Effector CD4-positive, alpha-beta T cell (primary cell): ENCODE data around the gene P2RY4. TPM values are rescaled to one million over a fixed set of nuclear protein-coding genes. Genes with fewer than 3 reads are reported as not detected.
"Not testable (repeated sequence)": the region's sequence is repeated elsewhere in the genome, so short reads cannot be mapped to it uniquely, and the experiment has no call there.

Experiments used
- DNase-seq: peaks from one replicate; pipeline ENCODE4 v3.0.0-alpha.2; 2020
- total RNA-seq: gene quantifications from one replicate; lab custom pipeline; 2026; lab: John Stamatoyannopoulos, UW

The P2RY4 gene
- total RNA-seq = not detected

DNA sequence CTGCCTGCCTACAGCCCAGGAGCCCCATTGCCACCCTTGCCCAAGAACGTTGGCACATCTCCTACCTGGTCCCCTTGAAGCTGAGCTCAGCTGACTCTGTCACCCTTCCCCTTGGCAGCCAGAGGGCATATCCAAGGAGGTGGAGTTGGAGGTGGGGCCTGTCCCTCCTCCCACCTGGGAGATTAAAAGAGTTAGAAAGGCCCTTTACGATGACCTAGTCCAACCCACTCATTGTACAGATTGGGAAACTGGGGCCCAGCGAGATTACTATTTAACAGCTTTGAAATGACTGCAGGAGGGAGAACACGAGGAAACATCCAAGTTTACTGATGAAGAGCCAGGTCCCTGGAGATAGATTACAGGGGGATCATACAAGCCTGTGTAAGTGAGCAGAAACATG lies at the start of gene P2RY4:
TSS of gene P2RY4 (minus strand) at position 101 of the 400 bp plus-strand sequence. CDS start 580 bp downstream, outside the sequence.
- DNase-seq = no peak

DNA sequence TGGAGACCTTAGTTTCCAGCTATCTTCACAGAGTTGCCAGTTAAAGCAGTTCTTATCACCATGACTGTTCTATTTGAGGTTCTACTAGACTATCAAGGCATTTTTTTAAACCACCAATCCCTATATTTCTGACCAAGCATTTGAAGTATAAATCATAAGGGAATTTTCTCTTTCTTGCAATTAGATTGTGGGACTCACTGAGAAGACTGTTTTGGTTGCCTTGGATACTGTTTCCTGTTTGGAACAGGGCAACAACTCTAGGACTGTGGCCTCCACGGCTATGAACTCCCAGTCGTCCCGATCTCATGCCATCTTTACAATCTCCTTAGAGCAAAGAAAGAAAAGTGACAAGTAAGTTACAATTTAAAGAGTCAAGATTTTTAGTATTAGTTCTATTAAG lies 41.7 kb upstream of the P2RY4 start:
- no peak for DNase-seq

DNA sequence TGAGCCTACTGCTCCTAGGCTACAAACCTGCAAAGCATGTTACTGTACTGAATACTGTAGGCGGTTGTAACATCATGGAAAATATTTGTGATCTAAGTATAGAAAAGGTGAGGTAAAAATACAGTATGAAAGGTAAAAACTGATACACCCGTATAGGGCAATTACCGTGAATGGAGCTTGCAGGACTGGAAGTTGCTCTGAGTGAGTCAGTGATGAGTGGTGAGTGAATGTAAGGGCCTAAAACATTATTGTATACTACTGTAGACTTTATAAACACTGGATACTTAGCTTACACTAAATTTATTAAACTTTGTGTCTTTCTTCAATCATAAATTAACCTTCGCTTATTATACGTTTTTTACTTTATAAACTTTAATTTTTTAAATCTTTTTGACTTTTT lies 33.6 kb upstream of the P2RY4 start:
- DNase-seq = no peak

DNA sequence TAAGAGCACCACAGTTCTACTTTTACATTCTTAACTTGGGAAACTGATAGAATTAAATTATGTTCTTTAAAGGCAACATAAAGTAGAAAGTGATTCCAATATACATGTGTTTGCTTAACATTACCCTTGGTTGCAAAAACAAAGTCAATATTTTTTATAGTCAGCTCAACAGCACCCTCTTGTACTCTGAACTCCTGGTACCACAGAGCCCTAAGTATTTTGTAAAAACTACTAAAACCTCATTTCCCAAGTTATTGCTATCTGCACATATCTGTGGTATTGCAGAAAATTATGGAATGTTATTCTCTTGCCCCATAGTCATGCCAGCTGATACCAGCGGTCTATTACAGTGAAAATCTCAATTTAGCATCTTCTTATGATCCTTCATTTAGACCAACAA lies 32.8 kb upstream of the P2RY4 start:
- DNase-seq = no peak

DNA sequence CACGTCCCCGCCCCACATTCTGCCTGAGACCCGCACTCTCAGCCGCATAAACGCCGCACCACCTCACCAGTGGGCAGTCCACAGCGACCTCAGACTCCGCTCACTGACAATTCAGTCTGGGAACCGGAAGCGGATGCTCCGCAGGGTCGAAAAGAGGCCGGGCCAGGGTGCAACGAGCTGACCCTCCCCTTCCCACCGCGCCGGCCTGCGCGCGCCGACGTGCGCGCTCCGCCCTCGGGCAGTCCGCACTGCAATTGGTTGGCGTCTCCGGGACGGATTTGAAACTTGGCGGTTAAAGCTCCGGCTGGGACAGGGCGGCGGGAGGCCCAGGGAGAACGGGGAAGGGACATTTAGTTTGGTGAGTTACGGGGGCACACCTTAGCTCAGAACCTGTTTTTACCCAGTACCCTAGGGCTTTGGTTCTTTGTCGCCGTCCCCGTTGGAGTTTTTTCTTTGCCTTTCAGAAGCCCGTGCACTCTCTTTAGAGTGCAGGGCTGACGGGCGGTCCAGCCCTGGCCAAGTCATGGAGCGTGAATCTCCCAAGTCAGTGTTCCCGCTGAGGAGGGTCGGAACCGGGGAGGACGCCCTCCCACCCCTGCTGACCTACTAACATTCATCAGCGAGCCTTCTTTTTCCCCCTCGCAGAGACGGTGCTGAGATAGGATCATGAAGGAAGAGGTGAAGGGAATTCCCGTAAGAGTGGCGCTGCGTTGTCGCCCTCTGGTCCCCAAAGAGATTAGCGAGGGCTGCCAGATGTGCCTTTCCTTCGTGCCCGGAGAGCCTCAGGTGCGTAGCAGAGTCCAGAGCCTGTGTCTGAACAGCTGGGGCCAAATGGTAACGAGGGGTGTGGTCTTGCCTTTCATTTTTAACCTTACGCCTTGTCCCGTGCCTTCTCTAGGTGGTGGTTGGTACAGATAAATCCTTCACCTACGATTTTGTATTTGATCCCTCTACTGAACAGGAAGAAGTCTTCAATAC lies 30.1 kb upstream of the P2RY4 start, which contains the start of the genes KIF4A and PDZD11:
TSS of gene KIF4A (plus strand) at position 312 of the 978 bp plus-strand sequence. CDS start at position 667, 355 bp downstream.
TSS of gene PDZD11 (minus strand) at position 135 of the 978 bp plus-strand sequence. CDS start 586 bp downstream, outside the sequence.
- peak; percentile 60 for DNase-seq

DNA sequence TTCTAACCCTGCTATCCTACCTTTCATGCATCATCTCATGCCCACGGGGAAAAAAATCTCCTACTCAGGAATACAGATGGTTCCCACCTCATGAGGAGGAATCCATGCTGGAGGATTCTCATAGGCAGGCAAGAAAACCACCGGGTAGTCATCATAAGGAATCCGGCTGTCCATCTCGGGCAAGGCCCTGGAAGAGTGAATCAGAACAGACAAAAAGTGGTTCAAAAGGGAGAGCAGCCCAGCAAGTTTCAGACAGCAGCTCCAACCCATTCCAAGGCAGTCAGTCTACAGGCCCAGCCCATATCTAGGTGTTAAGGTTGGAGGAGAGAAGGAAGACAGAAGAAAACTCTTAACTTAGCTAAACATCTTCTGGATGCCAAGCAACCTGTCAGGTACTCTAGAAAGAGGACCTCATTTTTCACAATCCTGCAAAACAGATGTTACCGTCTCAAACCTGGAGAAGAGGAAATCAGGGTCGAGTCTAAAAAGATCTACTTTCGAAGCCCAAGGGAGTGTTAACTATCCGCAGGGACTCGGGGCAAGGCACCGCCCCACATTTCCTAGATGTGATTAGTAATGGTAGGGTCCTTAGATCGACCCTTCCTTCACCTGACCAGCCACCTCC lies 29.3 kb upstream of the P2RY4 start:
- no peak for DNase-seq

DNA sequence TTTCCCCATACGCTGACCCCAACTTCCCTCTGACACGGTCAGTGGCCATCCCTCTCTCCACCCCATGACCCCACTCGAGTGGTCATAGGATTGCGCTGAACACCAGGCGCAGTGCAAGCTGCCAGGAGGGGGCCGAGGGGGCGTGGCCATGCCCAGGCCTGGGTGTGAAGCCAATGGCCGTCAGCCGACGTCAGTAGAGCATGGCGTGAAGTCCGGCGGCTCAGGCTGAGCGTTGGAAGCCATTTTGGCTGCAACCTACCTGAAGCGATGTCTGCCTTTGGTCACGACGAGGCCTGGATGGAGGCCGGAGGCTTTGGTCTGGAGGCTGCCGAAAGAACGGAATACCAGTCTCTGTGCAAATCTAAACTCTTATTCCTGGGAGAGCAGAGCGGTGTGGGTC lies 21.9 kb upstream of the P2RY4 start, which contains the start of gene RAB41:
TSS of gene RAB41 (plus strand) at position 222 of the 400 bp plus-strand sequence. CDS start at position 268, 46 bp downstream.
- DNase-seq = no peak

DNA sequence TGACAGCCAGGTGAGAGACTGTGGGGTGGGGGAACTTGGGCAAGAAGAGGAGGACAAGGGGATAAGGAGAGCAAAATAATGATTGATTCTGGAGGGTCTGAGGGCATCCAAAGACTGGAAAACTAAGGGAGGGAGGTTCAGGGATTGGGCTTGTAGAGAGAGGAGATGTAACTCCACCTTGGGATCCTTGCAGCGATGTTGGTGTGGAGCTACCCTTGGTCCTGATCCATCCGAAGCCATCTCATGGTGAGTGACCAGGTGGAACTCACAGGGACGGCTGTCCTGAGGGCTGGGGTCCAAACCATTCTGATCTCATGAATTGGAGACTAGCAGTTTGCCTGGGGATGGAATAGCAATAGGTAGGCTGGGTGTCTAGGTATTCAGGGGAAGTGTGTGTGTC lies 20.6 kb upstream of the P2RY4 start:
- DNase-seq = no peak

DNA sequence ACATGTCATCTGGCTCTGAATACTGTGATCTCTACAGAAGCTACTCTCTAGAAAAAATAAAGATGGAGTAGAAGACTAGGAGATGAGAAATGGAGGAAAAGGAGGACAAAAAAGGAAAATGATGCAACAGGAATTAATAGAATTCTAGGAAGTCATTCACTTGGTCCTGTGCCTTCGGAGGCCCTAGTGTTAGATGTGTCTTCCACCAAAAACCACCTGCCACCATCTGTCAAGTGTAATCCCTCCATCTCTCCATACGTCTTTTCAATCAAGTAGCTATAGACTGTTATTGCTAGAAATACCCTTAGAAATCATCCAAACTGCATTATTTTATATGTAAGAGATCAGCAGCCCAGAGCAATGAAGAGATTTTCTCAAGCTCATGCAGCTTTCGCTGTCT lies 19.1 kb upstream of the P2RY4 start:
- DNase-seq = no peak

DNA sequence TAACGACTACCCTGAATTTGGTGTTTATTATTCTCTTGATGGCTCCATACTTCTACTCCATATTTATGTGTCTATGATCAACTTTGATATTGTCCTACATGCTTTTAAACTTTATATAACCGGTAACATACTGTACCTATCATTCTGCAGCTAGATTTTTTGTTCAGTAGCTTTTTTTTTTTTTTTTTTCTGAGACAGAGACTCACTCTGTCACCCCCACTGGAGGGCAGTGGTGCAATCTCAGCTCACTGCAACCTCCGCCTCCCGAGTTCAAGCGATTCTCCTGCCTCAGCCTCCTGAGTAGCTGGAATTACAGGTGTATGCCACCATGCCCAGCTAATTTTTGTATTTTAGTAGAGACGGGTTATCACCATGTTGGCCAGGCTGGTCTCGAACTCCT lies 14.0 kb upstream of the P2RY4 start:
- not testable (repeated sequence) for DNase-seq

DNA sequence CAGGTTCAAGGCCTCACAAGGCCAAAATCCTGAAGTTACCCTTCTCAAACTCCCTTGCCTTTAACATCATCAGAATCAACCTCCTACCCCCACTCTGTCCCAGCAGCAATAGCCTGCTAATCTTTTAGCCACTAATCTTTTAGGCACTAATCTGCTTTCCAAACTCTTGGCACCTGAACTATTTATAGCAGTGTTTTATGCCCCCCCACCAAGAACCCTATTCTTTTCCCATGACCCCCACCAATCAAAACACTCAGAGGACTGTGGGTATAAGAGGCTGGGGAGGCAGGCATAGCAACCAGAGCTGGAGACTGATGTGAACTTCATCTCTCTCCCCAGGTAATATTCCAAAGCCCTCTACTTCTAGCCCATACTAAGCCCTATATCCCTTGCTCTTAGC lies 8.0 kb upstream of the P2RY4 start, which contains the start of gene ARR3:
TSS of gene ARR3 (plus strand) at position 301 of the 400 bp plus-strand sequence. CDS start 1,052 bp downstream, outside the sequence.
- no peak for DNase-seq

DNA sequence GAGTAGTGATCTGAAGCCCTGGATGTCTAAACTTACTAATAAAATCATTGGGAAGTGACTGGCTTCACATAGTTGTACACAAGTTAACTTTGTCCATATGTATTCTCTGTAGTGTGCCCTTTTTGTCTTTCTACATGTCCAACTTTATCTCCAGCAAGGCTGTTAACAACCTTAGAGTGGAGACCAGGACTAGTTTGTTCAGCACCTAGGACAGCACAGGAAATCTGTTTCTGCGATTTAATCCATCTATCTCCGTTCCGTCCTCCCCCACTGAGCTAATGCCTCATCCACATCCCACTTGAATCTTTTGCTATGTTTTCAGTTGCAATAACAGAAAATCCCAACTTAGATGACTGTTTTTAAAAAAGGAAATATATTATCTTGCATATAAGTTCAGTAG lies 4.8 kb upstream of the P2RY4 start:
- no peak for DNase-seq

DNA sequence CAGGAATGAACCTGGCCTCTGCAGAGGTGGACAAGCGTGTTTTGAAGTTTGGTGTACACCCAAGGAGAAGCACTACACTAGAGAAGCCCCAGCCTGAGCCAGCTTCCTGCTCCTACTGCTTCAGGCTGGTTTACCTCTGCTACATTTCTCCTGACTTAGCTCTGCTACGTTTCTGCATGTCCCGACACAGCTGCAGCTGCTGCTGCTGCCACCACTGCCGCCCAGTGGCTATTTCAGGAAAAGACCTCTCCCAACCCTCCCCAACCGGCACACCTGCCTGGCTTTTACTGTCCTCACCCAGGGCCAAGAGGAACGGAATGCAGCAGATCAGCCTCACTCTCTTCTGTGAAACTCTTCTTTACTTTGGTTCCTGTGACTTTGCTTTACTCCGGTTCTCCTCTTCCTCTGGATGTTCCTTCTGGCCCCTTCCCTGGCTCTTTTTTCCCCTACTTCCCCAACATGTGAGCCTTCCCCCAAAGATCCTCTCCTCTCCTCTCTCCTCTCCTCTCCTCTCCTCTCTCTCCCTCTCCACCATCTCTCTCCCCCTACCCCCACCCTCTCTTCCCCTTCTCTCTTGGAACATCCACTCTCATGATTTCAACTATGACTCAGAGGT lies 3.1 kb upstream of the P2RY4 start:
- no peak for DNase-seq

DNA sequence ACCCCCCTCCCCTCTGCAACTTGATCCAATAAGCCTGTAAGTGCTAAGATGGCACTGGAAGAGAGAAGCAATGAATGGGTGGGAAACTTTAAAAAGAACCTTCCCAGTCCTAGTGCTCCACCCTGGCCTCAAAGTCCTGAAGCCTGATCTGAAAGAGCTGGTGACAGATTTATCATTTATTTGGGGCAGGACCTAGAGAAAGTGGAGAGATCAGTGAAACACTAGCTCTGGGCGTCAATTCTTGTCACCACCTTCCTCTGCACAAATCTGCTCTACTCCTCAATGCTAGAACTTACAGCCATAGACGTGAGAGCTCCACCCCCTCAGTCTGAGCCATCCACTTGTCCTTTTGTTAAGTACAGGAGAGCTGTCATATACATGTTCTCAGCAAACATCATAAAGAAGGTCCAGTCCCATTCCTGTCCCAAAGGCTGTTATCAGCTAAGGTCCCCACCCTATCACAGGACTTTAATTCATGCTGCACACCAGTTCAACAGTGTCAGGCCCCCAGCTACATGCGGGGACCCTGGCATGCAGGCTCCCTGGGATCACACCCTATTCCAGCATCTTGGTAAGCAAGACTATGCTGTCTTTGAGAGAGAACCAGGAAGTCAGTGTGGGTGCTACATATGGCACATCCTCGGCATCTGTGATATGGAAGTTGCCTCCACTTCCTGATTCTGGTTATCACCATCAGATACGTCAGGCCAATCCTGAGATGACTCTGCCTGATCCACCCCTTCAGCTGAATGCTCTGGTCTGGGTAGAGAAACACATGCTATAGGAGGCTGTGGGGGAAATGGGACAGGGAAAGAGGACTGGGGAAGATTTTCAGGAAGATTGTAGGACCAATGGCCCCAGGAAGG lies 2.3 kb downstream of the P2RY4 start:
- DNase-seq = no peak

DNA sequence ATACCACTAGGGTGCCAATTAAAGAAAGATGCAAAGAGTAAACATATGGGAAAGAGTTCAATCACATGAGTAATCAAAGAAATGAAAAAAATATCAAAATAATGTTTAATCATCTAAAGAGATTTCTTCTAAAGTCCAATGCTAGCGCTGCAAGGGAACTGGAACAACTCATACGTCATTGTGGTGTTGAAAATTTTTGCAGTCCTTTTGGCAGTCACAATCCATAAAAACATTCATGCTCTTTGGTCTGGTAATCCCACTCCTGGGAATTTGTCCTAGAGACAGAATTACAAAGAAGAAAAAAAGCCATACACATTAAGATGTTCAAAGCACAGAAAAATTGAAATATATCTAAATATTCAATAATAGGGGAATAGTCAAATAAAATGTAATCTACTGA lies 4.6 kb downstream of the P2RY4 start:
- no peak for DNase-seq

DNA sequence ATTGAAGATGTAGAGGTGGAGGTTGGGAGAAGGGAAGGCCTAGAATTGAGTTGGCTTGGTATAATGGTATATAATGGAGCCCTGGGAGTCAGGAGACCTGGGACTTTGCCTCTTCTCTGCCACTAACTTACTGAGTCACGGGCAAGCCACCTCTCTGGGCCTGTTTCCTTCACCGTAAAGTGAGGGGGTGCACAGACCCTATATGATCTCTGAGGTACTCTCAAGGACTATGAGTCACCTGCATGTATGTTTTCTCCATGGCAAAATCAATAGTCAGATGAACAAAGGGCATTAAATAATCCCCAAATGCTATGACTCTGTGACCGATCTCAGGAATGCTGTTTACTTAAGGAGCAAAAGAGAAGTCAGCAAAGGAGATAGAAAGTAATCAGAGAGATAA lies 5.1 kb downstream of the P2RY4 start:
- DNase-seq = no peak

DNA sequence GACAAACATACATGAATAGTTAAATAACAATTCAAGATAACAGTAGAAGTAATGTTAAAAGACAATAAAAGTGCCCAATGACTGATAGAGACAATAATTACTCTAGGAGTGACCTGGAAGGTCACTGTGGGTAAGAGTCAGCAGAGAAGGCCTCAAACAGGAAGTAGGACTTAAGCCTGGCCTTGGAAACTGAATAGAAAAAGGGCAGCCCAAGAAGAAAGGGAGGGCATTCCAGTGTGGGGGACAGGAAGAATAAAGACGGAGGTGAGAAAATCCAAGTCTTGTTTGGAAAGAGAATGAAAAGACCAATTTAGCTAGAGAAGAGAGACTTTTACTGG lies 6.0 kb downstream of the P2RY4 start:
- no peak for DNase-seq

DNA sequence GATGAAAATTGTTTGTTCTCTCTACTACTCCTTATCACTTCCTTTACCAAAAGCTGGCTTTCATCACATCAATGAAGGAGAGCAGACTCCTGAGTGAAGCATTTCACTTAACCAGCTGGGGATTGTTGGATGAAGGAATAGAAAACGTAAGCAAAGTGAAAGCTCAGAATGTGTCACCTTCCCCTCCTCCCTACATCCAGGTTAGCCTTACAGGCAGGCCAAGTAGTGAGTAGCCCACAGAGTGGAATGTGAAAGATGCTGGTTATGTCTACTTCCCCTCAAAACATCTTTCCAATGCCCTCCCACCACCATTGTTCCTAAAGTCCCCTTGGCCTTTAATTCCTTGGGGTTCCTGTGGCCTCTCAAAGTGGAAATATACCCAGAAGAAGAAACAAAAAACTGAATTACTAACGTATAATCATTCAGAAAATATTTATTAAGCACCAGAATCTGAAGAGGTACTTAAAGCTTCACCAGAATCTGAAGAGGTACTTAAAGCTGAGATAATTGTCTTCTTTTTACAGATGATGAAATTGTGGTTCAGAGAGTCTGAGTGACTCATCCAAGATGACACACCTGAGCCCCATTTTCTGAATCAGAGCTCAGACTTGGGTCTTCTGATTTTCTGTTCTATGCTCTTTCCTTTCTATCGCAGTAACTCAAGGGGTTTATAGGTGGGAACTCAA lies 6.5 kb downstream of the P2RY4 start:
- DNase-seq = no peak

DNA sequence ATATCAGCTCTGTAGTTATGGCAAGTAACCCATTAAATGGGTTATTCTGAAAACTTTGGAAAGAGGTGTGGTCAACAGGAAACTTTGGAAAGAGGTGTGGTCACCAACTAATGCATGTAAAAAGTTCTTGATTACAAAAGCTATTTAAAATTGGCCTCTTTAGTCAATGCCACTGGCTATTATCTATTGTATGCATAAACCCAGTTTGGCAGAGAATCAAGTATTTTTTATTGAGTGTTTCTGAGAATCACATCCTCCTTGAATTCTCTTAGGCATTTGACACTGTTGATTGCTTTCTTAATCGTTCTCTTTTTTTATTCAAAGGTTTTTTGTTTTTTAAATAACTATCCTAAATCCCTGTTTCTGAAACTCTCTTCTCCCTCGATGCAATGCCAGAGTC lies 7.5 kb downstream of the P2RY4 start:
- DNase-seq = no peak

DNA sequence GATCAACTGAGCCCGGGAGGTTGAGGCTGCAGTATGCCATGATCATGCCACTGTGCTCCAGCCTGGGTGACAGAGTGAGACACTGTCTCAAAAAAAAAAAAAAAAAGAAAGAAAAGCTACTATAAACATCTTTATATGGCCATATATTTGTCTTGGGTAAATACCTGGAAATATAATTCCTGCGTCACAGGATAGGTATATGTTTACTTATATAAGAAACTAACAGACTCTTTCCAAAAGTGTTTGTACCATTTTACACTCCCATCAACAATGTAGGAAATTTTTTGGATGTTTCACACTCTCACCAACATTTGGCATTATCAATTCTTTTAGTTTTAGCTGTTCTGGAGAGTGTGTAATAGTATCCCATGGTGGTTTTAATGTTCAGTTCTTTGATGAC lies 12.8 kb downstream of the P2RY4 start:
- no peak for DNase-seq

DNA sequence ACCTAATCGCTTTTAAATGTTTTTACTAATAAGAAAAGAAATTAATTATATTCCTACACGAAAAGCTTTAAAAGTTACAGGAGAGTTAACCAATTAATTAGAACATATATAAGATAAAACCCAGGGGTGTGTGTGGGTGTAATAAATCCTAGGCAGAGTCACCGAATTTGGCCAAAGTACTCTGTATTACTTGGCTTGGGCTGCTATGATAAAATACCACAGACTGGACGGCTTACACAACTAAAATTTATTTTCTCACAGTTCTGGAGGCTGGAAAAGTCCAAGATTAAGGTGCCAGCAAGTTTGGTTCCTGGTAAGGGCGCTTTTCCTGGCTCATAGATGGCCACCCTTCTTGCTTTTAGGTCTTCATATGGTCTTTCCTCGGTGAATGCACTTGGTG lies 15.1 kb downstream of the P2RY4 start:
- no peak for DNase-seq

DNA sequence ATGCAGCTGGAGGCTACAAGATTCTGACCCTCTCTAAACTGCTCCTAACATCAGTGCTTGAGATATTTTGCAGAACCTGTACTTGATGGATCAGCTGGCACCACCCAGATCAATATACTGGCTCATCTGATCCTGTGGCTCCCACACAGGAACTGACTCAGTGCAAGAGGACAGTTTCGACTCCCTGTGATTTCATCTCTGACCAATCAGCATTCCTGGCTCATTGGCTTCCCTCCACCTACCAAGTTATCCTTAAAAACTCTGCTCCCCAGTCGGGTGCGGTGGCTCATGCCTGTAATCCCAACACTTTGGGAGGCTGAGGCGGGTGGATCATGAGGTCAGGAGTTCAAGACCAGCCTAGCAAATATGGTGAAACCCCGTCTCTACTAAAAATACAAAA lies 16.4 kb downstream of the P2RY4 start:
- DNase-seq = not testable (repeated sequence)
